Limb (tissue), 2 donors: Measurements from ENCODE around the gene PGA4.
"Not testable (repeated sequence)": the region's sequence is repeated elsewhere in the genome, so short reads cannot be mapped to it uniquely, and the experiment has no call there.

Source experiments
- DNase-seq, 2 donors: peaks; one replicate each; pipeline ENCODE4 v3.0.0-alpha.2; 2016; ENCODE audit errors: extremely low spot score in 2 of 2

PGA4 gene

DNA sequence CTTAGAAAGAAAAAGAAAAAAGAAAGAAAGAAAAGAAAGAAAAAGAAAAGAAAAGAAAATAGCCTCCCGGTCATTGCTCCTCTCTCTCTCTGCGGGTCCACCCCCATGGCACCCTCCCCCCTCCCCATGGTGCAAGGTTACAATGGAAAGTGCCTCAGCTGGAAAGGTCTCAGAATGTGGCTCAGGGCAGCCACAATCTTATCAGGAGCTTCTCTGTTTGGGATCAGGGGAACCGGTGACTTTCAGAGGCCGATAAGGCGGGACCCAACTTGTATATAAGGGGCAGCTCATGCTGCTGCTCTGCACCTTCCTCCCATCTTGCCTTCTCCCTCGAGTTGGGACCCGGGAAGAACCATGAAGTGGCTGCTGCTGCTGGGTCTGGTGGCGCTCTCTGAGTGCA is at the start of gene PGA4:
Gene PGA4, plus strand, starts transcription at position 301 of the 400 bp plus-strand sequence. Its CDS starts 54 bp downstream, at position 355.
- DNase-seq: not testable (repeated sequence)

GRCh38 chr11:61172356-61172755 is 49.8 kb upstream of the PGA4 start:
- DNase-seq: no peak

DNA sequence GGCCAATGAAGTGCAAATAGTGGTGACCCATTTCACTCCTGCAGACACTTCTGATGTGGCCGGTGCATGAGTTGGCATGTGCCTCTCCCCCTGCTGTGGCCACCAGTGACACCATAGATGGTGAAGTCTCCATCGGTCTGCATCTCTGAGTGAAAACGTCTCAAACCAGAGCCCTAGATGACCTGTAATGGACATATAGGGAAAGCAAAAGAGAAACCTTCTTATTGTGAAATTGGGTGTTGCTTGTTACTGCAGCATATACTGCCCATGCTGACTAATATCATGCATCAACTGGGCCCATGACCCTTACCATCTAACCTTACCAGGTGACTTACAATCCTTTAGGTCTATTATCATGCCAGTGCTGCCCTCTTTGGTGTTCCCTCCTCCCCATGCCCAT is 49.3 kb upstream of the PGA4 start:
- DNase-seq: no peak

DNA sequence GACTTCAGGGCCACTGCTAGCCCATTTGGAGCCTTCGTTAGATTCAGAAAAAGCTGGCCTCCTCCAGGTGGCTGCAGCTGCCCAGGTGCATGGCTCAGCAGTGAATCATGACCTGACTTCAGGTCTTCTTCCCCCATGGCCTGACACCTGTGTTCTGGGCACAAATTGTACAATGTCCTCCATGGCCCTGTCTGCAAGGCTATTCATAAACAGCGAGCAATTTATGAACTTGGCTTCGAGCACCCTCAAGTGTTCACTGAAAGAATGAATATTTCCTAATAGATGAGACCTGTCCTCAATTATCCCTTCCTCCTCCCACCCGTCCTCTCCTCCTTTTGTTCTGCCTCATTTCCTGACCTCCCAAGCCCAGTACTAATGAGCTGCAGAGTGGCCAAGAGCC is 48.7 kb upstream of the PGA4 start:
- DNase-seq: no peak

- DNase-seq: peak in 1 of 2 donors; percentile 18
Measured at GRCh38 chr11:61174273-61174672, 47.9 kb upstream of the PGA4 start.

DNA sequence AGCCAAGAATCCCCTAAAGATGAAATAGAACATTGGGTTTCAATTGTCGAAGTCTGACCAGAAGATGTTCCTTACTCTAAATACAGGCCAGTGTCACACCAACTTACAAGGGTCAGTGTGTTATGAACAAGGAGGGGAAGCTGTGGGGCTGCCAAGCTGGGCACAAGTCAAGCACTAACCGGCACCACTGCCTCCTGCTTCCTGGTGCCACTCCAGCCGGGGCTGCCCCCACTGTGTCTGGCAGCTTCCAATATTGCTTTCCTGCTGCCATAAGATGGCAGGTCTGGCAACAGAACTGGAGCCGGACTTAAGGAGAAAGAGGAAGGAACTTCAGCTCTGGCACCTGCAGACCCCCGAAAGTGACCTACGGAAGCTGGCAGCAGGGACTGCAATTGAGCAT is 47.2 kb upstream of the PGA4 start:
- no peak for DNase-seq

GRCh38 chr11:61176446-61176845 is 45.7 kb upstream of the PGA4 start:
- peak in 1 of 2 donors; percentile 11 for DNase-seq

- DNase-seq: not testable (repeated sequence)
Measured at GRCh38 chr11:61180205-61180604, 41.9 kb upstream of the PGA4 start.

- no peak for DNase-seq
Measured at GRCh38 chr11:61181489-61181888, 40.7 kb upstream of the PGA4 start.

- no peak for DNase-seq
Measured at GRCh38 chr11:61183645-61184044, 38.5 kb upstream of the PGA4 start.

DNA sequence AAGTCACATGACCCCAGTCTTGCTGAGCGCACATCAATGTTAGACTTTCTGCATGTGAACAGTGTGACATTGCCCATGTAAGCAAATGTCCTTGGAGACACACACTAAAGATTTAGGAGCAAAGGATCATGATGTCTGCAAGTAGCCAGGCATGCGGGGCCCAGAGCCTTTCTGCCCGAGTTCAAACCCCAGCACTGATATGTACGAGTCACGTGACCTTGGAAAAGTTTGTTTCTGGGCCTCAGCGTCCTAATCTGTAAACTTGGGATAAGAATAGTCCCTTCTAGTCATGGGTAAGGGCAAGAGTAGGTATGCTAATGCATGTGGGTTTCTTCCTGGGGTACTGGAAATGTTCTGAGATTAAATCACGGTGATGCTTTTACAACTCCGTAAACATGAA is 35.6 kb upstream of the PGA4 start:
- DNase-seq: no peak

DNA sequence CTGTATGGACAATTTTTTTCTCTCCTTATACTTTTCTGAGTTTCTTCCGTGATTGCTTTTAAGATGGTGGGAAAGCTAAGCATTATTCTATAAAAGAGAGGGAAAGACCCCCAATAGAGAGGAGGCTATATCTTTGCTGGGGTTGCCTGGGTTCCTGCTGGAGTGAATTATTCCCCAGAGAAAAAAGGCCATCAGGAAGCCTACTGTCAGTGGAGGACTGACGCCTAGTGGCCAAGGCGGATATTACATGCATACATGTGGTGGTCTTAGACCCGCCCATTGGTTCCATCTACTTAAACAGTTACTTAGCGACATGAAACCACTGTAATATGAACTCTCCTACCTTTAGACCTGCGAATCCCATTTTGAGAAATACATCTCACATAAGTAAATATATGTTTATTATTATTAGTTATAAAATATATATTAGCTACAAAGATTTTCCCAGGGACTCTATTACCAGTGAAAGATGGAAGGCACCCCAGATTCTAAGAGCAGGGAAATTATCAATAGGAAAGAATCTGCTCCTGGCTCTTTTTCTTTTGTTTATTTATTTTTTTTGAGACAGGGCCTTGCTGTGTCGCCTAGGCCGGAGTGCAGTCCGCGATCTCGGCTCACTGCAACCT is 34.5 kb upstream of the PGA4 start:
- DNase-seq: peak; percentile 71 to 82

- no peak for DNase-seq
Measured at GRCh38 chr11:61189933-61190332, 32.2 kb upstream of the PGA4 start.

DNA sequence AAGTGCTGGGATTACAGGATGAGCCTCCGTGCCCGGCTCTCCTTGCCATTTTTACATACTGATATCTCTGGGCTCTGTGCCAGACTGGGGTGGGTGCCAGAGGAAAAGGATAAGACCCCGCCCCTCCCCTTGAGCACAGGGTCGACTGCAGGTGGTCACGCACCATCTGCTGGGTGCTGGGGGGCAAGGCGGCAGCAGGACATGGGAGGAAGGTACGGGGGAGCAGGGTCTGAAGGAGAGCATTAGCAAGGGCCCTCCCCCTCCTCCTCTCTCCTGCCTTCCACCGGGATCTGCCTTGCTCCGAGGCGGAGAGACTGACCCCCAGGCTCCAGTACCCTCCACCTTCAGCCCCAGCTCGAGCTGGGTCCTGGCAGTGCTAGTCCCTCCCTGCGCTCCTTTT is 28.6 kb upstream of the PGA4 start:
- no peak for DNase-seq

GRCh38 chr11:61194169-61194671 is 27.9 kb upstream of the PGA4 start:
- no peak for DNase-seq

DNA sequence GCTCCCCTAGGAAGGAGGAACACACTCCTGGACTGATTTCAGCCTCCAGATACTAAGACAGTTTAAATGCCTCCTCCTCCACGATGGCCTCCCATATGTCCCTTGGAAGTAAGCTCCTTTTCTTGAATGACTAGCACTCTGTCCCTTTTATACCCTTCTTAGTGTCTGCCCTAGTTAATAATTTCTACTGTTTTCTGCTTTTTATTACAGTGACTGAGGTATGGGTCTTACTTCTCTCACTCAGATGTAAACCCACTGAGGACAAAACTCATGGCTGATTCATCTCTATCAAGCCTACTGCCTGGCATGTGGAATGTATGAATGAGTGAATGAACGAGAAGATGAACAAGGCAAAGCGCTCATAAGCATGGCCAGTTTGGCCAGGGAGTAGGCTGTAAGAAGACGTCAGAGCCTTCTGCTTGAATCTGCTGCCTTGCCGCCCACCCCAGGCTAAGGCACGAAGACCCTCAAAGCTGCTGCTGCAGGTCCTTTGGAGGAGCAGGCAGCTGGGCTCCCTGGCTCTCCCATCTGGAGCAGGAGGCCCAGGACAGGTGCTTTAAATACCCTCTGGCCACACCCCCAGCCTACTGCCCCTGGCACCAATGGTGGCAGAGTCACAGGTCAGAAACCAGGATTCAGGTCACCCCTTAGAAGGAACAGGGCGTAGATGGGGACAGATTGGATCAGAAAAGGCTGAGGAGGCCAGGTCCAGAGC is 27.0 kb upstream of the PGA4 start:
- no peak for DNase-seq

- DNase-seq: no peak
Measured at GRCh38 chr11:61195719-61196118, 26.4 kb upstream of the PGA4 start.

GRCh38 chr11:61198361-61198760 is 23.8 kb upstream of the PGA4 start:
- no peak for DNase-seq

DNA sequence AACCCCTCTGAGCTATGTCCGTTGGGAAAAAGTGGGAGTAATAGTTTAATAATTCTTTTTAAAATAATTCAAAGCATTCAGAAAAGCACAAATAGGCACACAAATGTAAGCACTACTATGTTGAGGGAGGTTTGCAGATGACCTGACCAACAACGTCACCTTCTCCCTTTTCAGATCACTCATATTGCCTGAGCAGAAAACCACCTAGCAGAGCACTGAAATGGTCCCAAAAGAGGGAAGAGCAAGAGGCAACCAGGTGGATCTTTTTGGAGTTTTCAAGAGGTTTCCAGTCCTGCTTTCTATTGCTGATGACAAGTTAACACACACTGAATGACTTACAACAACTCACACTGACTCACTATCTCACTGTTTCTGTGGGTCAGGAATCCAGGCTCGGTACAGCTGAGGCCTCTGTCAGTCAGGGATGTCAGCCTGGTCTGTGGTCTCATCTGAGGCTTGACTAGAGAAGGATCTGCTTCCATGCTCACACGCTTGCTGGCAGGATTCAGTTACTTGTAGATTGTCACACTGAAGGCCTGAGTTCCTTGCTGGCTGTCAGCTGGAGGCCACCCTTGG is 23.1 kb upstream of the PGA4 start:
- DNase-seq: no peak

DNA sequence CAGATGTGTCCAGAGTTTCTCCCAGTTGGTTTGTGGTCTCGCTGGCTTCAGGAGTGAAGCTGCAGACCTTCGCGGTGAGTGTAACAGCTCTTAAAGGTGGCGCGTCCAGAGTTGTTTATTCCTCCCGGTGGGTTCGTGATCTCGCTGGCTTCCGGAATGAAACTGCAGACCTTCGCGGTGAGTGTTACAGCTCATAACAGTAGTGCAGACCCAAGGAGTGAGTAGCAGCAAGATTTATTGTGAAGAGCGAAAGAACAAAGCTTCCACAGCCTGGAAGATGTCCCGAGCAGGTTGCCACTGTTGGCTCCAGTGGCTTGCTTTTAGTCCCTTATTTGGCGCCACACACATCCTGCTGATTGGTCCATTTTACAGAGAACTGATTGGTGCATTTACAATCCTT is 20.7 kb upstream of the PGA4 start:
- no peak for DNase-seq

DNA sequence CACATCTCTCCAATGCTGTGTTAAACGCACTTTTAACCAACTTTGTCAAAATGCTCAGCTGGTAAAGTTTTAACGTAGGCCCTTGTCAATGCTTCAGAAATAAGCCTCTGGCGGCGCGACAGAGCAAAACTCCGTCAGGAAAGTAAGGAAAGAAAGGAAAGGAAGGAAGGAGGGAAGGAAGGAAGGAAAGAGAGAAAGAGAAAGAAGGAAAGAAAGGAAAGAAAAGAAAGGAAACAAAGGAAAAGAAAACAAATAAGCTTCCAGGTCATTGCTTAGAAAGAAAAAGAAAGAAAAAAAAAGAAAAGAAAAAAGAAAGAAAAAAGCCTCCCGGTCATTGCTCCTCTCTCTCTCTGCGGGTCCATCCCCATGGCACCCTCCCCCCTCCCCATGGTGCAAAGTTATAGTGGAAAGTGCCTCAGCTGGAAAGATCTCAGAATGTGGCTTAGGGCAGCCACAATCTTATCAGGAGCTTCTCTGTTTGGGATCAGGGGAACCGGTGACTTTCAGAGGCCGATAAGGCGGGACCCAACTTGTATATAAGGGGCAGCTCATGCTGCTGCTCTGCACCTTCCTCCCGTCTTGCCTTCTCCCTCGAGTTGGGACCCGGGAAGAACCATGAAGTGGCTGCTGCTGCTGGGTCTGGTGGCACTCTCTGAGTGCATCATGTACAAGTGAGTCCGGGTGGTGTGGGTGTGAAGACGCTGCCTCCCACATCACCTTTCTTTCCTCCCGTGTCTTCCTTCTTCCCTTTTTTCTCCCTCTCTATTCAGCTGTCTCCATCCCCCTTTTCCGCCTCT is 19.0 kb upstream of the PGA4 start, which contains the start of gene PGA3:
Gene PGA3, plus strand, starts transcription at position 566 of the 797 bp plus-strand sequence. Its CDS starts 50 bp downstream, at position 616.
- not testable (repeated sequence) for DNase-seq

GRCh38 chr11:61203873-61204272 is 18.3 kb upstream of the PGA4 start:
- not testable (repeated sequence) for DNase-seq
